Measurements from ENCODE around the gene RABEPK. TPM values are rescaled to one million over a fixed set of nuclear protein-coding genes. Genes with fewer than 3 reads are reported as not detected.

The RABEPK gene
- total and polyA plus RNA-seq, 12 donors = 6.5 to 24.3 (median 10.2) TPM

DNA sequence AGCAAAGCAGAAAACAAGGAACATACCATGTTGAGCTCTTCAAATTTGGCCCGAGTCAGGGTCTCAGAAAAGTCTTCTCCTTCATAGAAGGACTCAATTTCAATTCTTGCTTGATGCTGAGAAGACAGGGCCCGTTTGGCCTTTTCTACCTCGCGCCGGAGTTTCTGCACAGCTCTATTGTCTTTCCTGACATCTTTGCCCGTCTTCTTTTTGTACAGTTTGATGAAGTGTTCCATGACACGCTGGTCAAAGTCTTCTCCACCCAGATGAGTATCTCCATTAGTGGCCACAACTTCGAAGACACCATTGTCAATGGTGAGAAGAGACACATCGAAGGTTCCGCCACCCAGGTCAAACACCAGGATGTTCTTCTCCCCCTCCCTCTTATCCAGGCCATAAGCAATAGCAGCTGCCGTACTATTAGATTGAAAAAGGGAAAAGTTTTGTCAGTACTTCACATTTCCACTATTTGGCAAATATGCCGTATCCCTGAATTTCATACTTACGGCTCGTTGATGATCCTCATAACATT lies 38.6 kb downstream of the RABEPK start:
- H3K36me3 ChIP-seq = peaks cover 0 to 63% (median 47%) of the 10 kb centered on the region in 9 donors
- peak overlapping the region in 9 of 10 donors; percentile 79 to 99 (median 88) for H3K4me3 ChIP-seq
- no peak for ATAC-seq
- DNase-seq = no peak
- intact Hi-C loops (cut with DNase I) = no loop called here
- H3K9me3 ChIP-seq = no peaks in the 10 kb centered on the region
- 72 to 74% methylated on average over 14 of the region's 14 CpGs for WGBS, 2 donors
- TF ChIP-seq, protein P1, sequence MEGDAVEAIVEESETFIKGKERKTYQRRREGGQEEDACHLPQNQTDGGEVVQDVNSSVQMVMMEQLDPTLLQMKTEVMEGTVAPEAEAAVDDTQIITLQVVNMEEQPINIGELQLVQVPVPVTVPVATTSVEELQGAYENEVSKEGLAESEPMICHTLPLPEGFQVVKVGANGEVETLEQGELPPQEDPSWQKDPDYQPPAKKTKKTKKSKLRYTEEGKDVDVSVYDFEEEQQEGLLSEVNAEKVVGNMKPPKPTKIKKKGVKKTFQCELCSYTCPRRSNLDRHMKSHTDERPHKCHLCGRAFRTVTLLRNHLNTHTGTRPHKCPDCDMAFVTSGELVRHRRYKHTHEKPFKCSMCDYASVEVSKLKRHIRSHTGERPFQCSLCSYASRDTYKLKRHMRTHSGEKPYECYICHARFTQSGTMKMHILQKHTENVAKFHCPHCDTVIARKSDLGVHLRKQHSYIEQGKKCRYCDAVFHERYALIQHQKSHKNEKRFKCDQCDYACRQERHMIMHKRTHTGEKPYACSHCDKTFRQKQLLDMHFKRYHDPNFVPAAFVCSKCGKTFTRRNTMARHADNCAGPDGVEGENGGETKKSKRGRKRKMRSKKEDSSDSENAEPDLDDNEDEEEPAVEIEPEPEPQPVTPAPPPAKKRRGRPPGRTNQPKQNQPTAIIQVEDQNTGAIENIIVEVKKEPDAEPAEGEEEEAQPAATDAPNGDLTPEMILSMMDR (IDR thresholded peaks at IDR 0.05) = no peak
- H3K4me1 ChIP-seq = peaks cover 26 to 68% (median 63%) of the 10 kb centered on the region in 9 donors
- H3K27me3 ChIP-seq = no peaks in the 10 kb centered on the region
- no peak overlapping the region for H3K27ac ChIP-seq

DNA sequence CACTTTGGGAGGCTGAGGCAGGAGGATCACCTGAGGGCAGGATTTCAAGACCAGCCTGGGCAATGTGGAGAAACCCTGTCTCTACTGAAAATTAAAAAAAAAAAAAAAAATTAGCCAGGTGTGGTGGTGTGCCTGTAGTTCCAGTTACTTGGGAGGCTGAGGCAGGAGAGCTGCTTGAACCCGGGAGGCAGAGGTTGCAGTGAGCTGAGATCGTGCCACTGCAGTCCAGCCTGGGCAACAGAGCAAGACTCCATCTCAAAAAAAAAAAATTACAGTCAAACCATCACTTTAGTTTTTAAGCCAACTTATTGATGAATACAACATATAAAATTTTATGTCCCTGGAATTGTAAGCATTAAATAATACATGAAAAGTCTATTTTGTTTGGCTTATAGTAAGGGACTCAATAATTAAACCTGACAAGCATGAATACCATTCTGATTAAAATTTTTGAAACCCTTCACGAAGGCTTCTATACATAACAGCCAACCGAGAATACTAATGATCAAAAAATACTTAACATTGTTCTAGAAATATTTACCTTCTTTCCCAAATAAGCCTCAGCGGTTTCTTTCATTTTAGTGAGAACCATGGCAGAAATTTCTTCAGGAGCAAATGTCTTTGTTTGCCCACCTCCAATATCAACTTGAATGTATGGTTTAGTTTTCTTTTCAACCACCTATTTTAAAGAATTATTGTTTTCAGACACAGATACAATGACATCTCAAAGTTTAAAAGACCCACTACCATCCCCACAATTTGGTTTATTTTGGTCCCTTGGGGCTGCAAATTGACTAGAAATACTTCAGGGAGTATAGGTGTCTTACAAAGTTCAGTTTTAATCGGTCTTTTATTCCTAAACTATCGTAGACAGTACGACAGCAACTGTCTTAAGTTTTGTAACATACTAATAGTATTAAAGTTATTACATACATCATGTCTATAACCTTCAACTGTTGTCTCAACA lies 39.6 kb downstream of the RABEPK start:
- intact Hi-C loops (cut with DNase I) = loop anchor here in 3 of 10 donors (2.0 to 10.0 kb wide), 4 partner anchors 38 to 135 kb away; partner anchors contain the start of gene RABEPK (in 2 of the 3)

DNA sequence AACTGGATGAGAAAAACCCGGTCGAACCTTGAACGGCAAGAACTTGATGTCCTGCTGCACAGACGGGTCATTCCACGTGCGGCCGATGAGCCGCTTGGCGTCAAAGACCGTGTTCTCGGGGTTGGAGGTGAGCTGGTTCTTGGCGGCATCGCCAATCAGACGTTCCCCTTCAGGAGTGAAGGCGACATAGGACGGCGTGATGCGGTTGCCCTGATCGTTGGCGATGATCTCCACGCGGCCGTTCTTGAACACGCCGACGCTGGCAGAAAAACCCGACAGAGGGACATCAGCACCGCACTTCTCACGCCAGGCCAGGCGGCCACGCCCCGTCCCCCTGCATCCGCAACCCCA lies 40.3 kb downstream of the RABEPK start:
- DNase-seq (no peak), ATAC-seq (peak; percentile 5 to 32 (median 20))
- H3K27ac ChIP-seq = peak overlapping the region; percentile 68 to 98 (median 94)
- no peaks in the 10 kb centered on the region for H3K9me3 ChIP-seq
- H3K4me3 ChIP-seq = peak overlapping the region; percentile 68 to 99 (median 86)
- H3K4me1 ChIP-seq = peaks cover 25 to 61% (median 53%) of the 10 kb centered on the region in 9 donors
- intact Hi-C loops (cut with DNase I) = loop anchor here in 3 of 10 donors (2.0 to 10.0 kb wide), 4 partner anchors 38 to 134 kb away; partner anchors contain the start of gene RABEPK (in 2 of the 3)
- WGBS, 2 donors = 0% methylated on average over 33 of the region's 33 CpGs
- H3K36me3 ChIP-seq = peaks cover 0 to 47% (median 42%) of the 10 kb centered on the region in 9 donors
- TF ChIP-seq, protein P1 (IDR thresholded peaks at IDR 0.05) = no peak
- no peaks in the 10 kb centered on the region for H3K27me3 ChIP-seq

More for the DNA sequence above, 39.6 kb downstream of the RABEPK start:
- Histone ChIP-seq H3K27ac (peak overlapping the region; percentile 68 to 98 (median 94)), H3K4me3 (peak overlapping the region; percentile 68 to 99 (median 86)), H3K27me3 (no peaks in the 10 kb centered on the region), H3K36me3 (peaks cover 0 to 54% (median 45%) of the 10 kb centered on the region in 9 donors), H3K4me1 (peaks cover 26 to 68% (median 59%) of the 10 kb centered on the region in 9 donors), H3K9me3 (no peaks in the 10 kb centered on the region)
- no peak for ATAC-seq
- TF ChIP-seq, protein P1 (IDR thresholded peaks at IDR 0.05) = no peak
- 11 to 13% methylated on average over 8 of the region's 8 CpGs for WGBS, 2 donors
- DNase-seq = no peak
